ENCODE measurements around the gene CALN1.

GRCh38 chr7:72446591-72447462 is 34.7 kb upstream of the CALN1 start:
- TF ChIP-seq CTCF (IDR thresholded peaks at IDR 0.05; ENCODE audit: insufficient read depth, low read depth, low read length) (no peak), EZH2 (IDR thresholded peaks at IDR 0.05; ENCODE audit: insufficient read depth, low read length) (no peak)

All from astrocyte (in vitro differentiated cells and primary cell).